HEK293 (cell line): ENCODE results near the gene CD300LG.

Experiments used
- EGR2 ChIP-seq: fragments of 450-650 bp; formaldehyde crosslinking; IDR thresholded peaks from 2 replicates; pipeline ENCODE4 v1.5.1; 2016; ENCODE audit warnings: low read depth, missing biosample characterization, missing genetic modification characterization
- HOXA7 ChIP-seq: sonication (generic); formaldehyde crosslinking; IDR thresholded peaks from 2 replicates; pipeline ENCODE4 v1.8.1; 2022; ENCODE audit warnings: missing genetic modification reagents, borderline replicate concordance
- KLF10 ChIP-seq: fragments of 450-650 bp; IDR thresholded peaks from 2 replicates; pipeline ENCODE4 v1.5.1; 2018; ENCODE audit warnings: missing biosample characterization, mild to moderate bottlenecking, missing genetic modification characterization
- TCF7L2 ChIP-seq: IDR thresholded peaks from 2 replicates; pipeline ENCODE4 v1.6.1; 2011; ENCODE audit warnings: low read depth, mild to moderate bottlenecking, inconsistent platforms, low read length, moderate library complexity, borderline replicate concordance
- ZBTB8A ChIP-seq: fragments of 450-650 bp; formaldehyde crosslinking; IDR thresholded peaks from 2 replicates; pipeline ENCODE4 v1.5.1; 2016; ENCODE audit warnings: missing biosample characterization, missing genetic modification characterization
- ZNF24 ChIP-seq: fragments of 450-650 bp; formaldehyde crosslinking; IDR thresholded peaks from 2 replicates; pipeline ENCODE4 v1.5.1; 2016; ENCODE audit warnings: missing biosample characterization, missing genetic modification characterization
- ZNF670 ChIP-seq: fragments of 450-650 bp; formaldehyde crosslinking; IDR thresholded peaks from 2 replicates; pipeline ENCODE4 v1.5.1; 2016; ENCODE audit warnings: missing biosample characterization, missing genetic modification characterization, low read depth
- TF ChIP-seq, protein P1 (sequence below): fragments of 450-650 bp; formaldehyde crosslinking; IDR thresholded peaks from 2 replicates; pipeline ENCODE4 v1.5.1; 2016; ENCODE audit warnings: missing biosample characterization, missing genetic modification characterization
- TF ChIP-seq, protein P2 (sequence below): fragments of 450-650 bp; IDR thresholded peaks from 2 replicates; pipeline ENCODE4 v1.5.1; 2018; ENCODE audit warnings: missing biosample characterization, missing genetic modification characterization
- TF ChIP-seq, protein P3 (sequence below): fragments of 450-650 bp; formaldehyde crosslinking; IDR thresholded peaks from 2 replicates; pipeline ENCODE4 v1.5.1; 2017; ENCODE audit warnings: missing biosample characterization, mild to moderate bottlenecking, missing genetic modification characterization, moderate library complexity
- TF ChIP-seq, protein P4 (sequence below): fragments of 450-650 bp; formaldehyde crosslinking; IDR thresholded peaks from 2 replicates; pipeline ENCODE4 v1.5.1; 2016; ENCODE audit warnings: missing biosample characterization, missing genetic modification characterization, low read depth
- TF ChIP-seq, protein P5 (sequence below): fragments of 450-650 bp; formaldehyde crosslinking; IDR thresholded peaks from 2 replicates; pipeline ENCODE4 v1.5.1; 2016; ENCODE audit warnings: missing biosample characterization, missing genetic modification characterization
- TF ChIP-seq, protein P6 (sequence below): fragments of 450-650 bp; formaldehyde crosslinking; IDR thresholded peaks from 2 replicates; pipeline ENCODE4 v1.5.1; 2016; ENCODE audit warnings: missing biosample characterization, missing genetic modification characterization

DNA sequence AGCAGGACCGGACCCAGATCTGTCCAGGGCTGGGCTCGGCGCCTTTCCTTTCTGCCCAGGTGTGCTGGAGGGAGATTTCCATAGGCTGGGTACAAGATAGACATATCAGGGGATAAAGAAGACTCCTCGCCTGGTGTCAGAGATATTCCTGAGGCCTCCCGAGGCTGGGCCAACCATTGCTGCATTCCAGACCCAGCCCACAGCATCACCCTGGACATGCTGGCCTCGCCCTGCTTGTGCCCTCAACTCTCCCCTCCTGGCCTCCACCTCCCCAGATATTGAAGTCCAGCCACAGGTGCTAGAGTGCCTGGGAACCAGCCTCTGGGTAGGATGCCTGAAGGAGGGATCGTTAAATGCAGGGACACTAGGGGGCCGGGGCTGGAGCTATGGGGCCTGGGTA is 2.1 kb downstream of the CD300LG start:
- no peak for TF ChIP-seq TCF7L2
- no peak for TF ChIP-seq ZBTB8A (tag by site-specific recombination)
- TF ChIP-seq, protein P1, sequence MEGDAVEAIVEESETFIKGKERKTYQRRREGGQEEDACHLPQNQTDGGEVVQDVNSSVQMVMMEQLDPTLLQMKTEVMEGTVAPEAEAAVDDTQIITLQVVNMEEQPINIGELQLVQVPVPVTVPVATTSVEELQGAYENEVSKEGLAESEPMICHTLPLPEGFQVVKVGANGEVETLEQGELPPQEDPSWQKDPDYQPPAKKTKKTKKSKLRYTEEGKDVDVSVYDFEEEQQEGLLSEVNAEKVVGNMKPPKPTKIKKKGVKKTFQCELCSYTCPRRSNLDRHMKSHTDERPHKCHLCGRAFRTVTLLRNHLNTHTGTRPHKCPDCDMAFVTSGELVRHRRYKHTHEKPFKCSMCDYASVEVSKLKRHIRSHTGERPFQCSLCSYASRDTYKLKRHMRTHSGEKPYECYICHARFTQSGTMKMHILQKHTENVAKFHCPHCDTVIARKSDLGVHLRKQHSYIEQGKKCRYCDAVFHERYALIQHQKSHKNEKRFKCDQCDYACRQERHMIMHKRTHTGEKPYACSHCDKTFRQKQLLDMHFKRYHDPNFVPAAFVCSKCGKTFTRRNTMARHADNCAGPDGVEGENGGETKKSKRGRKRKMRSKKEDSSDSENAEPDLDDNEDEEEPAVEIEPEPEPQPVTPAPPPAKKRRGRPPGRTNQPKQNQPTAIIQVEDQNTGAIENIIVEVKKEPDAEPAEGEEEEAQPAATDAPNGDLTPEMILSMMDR (tag by site-specific recombination): no peak
- no peak for TF ChIP-seq ZNF24 (tag by site-specific recombination)
- TF ChIP-seq, protein P2, sequence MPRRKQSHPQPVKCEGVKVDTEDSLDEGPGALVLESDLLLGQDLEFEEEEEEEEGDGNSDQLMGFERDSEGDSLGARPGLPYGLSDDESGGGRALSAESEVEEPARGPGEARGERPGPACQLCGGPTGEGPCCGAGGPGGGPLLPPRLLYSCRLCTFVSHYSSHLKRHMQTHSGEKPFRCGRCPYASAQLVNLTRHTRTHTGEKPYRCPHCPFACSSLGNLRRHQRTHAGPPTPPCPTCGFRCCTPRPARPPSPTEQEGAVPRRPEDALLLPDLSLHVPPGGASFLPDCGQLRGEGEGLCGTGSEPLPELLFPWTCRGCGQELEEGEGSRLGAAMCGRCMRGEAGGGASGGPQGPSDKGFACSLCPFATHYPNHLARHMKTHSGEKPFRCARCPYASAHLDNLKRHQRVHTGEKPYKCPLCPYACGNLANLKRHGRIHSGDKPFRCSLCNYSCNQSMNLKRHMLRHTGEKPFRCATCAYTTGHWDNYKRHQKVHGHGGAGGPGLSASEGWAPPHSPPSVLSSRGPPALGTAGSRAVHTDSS (tag by site-specific recombination): no peak
- no peak for TF ChIP-seq HOXA7
- no peak for TF ChIP-seq EGR2 (tag by site-specific recombination)
- TF ChIP-seq ZNF670 (tag by site-specific recombination): no peak
- no peak for TF ChIP-seq KLF10
- TF ChIP-seq, protein P3, sequence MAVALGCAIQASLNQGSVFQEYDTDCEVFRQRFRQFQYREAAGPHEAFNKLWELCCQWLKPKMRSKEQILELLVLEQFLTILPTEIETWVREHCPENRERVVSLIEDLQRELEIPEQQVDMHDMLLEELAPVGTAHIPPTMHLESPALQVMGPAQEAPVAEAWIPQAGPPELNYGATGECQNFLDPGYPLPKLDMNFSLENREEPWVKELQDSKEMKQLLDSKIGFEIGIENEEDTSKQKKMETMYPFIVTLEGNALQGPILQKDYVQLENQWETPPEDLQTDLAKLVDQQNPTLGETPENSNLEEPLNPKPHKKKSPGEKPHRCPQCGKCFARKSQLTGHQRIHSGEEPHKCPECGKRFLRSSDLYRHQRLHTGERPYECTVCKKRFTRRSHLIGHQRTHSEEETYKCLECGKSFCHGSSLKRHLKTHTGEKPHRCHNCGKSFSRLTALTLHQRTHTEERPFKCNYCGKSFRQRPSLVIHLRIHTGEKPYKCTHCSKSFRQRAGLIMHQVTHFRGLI (tag by site-specific recombination): no peak
- TF ChIP-seq, protein P4, sequence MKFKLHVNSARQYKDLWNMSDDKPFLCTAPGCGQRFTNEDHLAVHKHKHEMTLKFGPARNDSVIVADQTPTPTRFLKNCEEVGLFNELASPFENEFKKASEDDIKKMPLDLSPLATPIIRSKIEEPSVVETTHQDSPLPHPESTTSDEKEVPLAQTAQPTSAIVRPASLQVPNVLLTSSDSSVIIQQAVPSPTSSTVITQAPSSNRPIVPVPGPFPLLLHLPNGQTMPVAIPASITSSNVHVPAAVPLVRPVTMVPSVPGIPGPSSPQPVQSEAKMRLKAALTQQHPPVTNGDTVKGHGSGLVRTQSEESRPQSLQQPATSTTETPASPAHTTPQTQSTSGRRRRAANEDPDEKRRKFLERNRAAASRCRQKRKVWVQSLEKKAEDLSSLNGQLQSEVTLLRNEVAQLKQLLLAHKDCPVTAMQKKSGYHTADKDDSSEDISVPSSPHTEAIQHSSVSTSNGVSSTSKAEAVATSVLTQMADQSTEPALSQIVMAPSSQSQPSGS (tag by site-specific recombination): no peak
- TF ChIP-seq, protein P5, sequence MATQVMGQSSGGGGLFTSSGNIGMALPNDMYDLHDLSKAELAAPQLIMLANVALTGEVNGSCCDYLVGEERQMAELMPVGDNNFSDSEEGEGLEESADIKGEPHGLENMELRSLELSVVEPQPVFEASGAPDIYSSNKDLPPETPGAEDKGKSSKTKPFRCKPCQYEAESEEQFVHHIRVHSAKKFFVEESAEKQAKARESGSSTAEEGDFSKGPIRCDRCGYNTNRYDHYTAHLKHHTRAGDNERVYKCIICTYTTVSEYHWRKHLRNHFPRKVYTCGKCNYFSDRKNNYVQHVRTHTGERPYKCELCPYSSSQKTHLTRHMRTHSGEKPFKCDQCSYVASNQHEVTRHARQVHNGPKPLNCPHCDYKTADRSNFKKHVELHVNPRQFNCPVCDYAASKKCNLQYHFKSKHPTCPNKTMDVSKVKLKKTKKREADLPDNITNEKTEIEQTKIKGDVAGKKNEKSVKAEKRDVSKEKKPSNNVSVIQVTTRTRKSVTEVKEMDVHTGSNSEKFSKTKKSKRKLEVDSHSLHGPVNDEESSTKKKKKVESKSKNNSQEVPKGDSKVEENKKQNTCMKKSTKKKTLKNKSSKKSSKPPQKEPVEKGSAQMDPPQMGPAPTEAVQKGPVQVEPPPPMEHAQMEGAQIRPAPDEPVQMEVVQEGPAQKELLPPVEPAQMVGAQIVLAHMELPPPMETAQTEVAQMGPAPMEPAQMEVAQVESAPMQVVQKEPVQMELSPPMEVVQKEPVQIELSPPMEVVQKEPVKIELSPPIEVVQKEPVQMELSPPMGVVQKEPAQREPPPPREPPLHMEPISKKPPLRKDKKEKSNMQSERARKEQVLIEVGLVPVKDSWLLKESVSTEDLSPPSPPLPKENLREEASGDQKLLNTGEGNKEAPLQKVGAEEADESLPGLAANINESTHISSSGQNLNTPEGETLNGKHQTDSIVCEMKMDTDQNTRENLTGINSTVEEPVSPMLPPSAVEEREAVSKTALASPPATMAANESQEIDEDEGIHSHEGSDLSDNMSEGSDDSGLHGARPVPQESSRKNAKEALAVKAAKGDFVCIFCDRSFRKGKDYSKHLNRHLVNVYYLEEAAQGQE (tag by site-specific recombination): no peak
- TF ChIP-seq, protein P6, sequence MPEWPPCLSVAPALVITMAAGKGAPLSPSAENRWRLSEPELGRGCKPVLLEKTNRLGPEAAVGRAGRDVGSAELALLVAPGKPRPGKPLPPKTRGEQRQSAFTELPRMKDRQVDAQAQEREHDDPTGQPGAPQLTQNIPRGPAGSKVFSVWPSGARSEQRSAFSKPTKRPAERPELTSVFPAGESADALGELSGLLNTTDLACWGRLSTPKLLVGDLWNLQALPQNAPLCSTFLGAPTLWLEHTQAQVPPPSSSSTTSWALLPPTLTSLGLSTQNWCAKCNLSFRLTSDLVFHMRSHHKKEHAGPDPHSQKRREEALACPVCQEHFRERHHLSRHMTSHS: no peak
